Hematopoietic multipotent progenitor cell treated with erythropoietin and hydrocortisone succinate and interleukin-3 and kit ligand, for 15 days (in vitro differentiated cells): ENCODE results near the gene TTLL8.
A peak's percentile ranks its signal among the peaks of the same experiment; 100 is the strongest.

Source experiments
- DNase-seq: peaks from one replicate; pipeline ENCODE4 v3.0.0-alpha.2; 2015; ENCODE audit warnings: low spot score

Gene TTLL8

GRCh38 chr22:50016988-50017700, 41.0 kb downstream of the TTLL8 start:
- no peak for DNase-seq

DNA sequence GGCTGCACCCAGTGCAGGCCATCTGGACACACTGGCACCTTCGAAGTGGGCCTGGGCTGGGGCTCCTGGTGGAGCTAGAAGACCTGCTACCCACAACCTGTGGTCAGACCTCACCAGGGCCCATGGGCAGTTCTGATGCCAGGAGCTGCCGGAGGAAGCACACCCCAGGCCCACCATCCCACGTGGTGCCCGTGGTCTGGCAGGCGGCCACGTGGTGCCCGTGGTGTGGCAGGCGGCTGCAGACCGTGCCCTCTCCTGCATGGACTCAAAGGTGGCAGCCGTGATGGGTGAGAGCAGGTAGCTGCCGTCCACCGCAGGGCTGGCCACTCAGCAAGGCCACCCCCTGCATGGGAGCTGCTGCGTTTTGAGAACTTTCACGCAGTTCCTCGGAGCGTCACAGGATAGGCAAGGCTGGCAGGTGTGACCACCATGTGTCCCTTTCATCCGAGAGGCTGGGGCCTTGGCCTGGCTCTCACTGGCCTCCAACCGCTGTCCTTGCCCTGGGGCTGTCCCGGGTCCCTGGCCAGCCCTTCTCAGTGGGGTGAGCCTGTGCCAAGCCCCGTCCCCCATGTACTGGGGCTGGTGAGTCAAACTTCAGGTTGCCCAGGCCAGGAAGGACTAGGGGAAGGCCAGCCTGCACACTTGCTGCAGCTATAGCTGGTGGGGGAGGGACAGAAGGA, 41.6 kb downstream of the TTLL8 start:
- no peak for DNase-seq

DNA sequence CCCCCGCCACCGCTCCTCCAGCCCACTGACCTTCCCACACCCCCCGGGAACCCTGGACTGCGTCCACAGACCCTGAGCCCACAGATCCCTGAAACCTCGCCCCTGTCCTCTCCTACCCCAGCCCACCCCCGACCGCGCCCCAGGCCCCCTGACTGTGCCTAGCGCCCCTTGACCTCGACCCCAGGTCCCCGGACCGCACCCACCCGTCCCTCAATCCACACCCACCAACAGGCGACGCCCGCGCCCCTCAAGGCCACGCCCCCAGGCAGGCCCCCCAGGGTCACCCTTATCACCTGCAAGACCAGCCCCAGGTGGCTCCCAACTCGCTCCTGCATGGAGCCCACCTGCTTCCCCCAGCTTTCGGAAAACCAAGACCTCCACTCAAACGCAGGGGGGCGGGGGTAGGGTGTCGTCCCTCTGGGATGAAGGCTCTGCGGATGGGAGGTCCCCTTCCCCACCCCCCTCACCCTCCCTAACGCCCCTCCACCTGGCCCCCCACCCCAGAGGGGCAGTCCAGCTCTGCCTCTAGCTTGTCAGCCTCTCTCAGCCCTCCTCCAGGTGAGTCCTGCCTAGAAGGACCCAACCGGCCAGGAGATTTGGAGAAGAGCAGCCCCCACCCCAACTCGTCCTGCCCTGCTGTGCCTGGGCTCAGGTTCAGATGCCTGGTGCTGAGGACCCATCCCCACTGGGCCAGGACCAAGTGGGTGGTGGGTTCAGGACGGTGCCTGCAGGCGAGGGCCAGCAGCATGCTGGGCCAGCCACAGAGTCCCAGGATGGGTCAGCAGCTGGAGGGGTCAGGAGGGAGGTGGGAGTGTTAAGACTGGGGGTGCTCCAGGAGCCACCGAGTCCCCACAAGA, 42.4 kb downstream of the TTLL8 start:
- DNase-seq = no peak

DNA sequence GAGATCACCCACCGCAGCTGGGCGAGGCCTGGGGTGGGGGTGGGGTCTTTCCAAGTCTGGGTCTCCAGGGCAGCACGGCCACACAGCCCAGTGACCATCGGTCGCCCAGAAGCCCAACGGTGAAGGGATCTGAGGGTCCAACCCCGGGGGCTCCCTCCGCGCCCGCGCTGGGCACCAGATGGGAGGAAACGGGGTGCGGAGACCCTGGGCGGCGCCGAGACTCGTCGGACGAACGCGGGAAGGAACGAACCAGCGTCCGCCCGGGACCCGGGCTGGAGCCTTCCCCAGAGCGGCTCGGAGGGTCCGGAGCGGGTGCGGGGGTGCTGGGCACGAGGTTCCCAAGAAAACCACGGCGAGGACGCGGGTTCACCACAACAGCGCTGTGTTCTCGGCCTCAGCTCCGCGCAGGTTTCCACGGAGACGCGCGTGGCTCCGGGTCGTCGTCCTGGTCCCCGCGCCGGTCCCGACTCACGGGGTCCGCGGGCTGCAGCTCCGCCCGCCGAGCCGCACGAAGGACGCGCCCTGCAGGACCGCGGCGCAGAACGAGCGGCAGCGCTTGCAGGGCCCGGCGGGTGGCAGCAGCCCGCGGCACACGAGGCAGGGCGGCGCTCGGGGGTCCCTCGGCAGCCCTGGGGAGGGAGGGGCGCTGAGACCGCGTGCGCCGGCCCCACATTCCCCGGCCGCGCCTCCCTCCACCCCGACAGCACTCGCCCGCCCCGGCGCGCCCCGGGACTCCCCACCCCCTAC, 43.3 kb downstream of the TTLL8 start:
- DNase-seq = no peak

DNA sequence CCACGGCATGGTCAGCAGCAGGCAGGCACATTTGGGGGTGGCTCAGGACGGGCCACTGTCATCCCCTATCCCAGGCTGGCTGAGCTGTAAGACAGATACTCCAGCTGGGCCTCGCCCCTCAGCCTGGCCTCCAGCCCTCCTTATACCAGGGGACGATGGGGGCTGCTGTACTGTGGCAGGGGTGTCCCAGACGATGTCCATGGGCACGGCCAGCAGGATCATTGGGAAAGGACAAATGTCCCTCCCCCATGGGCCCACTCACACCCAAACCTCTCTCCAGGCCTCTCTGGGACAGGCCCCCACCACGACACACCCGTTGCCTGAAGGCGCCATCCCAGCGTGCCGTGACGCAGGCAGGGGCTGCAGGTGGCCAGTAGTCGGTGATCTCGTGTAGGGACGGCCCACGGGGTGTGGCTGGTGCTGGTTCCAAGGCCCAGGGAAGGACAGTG, 44.0 kb downstream of the TTLL8 start:
- DNase-seq = no peak

DNA sequence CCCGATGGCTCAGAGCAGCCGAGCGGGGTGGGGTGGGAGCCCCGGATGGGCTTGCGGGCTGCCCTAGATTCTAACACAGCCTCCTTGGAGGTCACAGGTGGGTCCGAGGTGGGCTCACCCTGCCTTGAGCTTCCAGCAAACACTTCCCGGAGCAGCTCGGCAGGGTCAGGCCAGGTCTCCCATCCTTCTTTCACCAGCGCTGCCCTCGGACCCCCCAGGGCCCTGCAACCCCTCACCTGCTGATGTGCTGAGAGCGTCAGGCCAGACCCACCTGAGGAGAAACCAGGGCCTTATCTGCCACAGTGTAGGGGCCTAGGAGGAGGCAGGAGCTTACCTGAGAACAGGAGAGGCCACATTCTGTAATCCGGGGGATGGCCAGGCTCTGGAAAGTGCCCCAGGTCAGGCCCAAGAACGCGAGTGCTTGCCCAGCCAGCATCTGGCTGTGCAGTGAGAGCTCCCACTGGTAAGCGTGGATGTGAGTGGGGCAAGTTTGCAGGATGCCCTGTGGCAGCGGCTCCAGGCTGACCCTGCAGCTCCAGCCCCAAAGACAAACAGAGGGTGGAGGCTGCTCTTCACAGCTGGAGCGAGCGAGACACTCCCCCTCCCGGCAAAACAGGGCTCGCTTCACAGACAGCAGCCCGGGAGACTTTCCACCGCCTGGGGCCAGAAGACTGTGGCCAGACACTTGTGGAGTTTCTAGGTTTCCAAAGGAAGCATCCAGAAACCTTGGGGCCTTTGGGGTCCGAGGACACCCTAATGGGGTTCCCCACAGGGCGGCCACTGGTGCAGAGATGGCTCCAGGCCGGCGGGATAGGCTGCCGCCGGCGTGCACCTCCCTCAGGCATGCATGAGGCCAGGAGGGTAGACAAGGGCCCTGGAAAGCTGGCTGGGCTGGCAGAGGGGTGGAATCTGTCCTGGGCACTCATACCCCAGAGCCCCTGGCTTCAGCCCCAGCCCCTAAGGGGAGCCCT, 45.6 kb downstream of the TTLL8 start, which contains the start of gene IL17REL:
TSS of gene IL17REL (minus strand) at position 555 of the 971 bp plus-strand sequence. CDS start at position 436, 119 bp downstream.
- no peak for DNase-seq

DNA sequence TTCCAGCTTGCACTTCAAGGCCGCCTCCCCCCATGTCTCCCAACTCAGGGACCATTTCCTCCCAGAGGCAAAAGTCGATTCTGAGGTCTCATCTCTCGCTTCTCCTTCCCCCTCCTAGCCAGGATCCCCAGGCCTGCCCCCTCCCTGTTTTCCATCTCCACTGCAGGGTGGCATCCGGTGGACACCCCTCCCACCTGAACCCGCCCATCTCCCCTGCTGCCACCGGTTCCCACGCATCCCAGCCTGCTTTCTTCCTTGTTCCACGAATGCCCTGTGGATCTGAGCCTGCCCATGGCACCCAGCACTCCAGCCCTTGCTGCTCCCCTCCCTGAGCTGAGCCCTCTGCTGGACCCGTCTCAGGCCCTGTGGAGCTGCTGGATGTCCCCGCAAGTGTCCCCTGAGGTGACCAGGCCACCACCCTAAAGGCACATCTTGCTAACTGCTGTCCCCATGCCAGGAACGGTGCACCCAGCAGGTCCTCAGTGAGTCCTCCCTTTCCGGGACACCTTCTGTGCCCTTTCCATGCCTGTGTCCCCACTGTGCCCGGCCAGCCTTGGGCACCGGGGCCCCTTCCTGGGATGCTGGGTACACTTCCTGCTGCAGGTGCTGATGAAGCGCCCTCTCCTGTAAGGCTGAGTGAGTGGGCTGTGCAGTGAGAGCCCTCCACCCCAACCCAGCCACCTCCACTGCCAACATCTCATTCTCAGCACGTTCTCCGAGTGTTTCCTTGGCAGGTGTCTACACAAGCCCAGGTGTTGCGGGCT, 46.5 kb downstream of the TTLL8 start:
- DNase-seq = no peak

GRCh38 chr22:50010676-50011446, 47.2 kb downstream of the TTLL8 start:
- no peak for DNase-seq

- no peak for DNase-seq
Measured at GRCh38 chr22:50009765-50010675, 48.1 kb downstream of the TTLL8 start.

GRCh38 chr22:50009251-50009650, 48.8 kb downstream of the TTLL8 start:
- DNase-seq = no peak

DNA sequence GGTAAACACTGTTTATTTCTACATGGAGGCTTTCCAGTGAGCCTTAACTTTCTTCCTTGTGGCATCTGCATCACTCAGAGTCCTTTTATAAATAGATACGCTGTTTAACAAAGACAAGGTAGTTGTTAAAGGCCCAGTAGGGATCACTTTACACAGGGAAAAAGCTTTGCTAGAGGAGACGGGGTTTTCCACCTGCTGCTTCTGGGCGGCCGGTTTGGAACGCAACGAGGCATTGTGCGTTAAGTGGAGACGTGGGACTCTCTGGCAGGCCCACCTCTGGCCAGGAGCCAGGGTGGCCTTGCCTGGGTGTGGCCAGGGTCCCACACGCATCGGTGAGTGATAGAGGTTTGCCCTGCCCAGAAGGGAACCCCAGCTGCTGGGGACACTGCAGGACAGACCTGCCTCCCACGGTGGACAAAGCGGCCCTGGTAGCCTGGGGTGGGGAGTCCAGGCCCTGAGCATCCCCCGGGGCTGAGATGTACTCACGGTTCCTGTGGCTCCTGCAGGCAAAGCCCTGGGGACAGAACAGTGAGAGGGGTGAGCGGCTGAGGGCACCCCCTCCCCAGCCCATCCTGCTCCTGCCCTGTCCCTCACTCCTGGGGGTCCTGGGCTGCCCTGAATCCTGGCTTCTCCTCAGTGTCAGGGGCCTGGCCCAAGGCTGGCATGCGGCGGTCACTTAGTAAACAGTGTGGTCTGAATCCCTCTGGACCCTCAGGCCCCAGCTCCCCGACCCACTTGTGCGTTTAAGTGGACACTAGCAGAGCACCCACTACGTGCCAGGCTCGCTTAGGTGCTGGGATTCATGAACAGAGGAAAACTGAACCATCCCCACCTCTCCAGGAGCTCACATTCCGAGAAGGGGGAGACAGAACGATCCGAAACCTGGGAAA, 49.7 kb downstream of the TTLL8 start:
- no peak for DNase-seq

GRCh38 chr22:50007057-50007511, 51.0 kb downstream of the TTLL8 start:
- DNase-seq = no peak

DNA sequence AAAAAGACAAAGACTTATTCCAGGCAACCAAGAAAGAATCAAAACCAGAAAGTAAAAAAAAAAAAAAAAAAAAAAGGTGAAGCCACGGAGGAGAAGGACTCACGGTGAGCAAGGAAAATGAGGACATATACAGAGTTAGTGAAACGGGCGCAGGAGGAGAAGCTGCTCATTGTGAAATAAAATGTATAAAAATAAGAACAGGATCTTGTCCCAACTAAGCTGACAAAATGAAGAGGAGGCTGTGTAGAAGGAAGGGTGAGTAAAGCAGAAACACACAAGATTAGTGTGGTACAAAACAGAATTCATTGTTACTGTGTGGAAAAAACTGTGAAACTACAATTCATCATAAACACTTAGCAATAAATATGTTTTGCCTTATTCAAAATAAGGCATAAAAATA, 53.2 kb downstream of the TTLL8 start:
- no peak for DNase-seq

- no peak for DNase-seq
Measured at GRCh38 chr22:50002791-50003190, 55.3 kb downstream of the TTLL8 start.

GRCh38 chr22:50001388-50002231, 56.5 kb downstream of the TTLL8 start:
- DNase-seq = peak; percentile 67
